Inflammatory macrophage treated with lipopolysaccharide for 1 hour (primary cell): ENCODE data around the gene MACROH2A1.

Source experiments
- DNase-seq, 2 donors: peaks; one replicate each; pipeline ENCODE4 v3.0.0-alpha.2; 2020 to 2022

The MACROH2A1 gene

DNA sequence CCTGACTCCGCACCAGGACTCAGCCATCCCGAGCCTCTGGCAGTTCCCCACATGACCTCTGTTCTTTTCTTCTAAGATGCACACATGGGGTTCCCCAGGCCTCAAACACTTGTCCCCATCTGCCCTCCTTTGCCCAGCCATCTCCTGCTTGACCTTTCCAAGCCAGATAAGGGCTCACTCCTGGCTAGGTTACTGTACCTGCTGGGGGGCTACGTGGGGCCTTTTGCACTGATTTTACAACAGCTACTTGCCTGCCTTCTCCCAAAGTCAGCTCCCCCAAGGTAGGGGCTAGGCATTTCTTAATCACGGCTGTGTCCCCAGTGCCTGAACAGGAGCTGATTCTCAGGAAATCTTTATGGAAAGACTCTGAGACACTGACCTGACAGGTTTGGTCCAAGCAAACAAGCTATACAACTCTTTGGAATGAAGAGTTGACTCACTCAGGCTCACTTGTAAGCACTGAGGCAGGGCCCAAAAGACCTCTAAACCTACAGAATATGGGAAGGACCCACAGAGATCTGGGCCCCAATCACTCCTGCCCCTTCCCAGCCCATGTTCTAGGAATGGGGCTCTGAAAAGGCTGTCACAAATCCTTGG is 2.5 kb downstream of the MACROH2A1 start:
- DNase-seq: no peak

DNA sequence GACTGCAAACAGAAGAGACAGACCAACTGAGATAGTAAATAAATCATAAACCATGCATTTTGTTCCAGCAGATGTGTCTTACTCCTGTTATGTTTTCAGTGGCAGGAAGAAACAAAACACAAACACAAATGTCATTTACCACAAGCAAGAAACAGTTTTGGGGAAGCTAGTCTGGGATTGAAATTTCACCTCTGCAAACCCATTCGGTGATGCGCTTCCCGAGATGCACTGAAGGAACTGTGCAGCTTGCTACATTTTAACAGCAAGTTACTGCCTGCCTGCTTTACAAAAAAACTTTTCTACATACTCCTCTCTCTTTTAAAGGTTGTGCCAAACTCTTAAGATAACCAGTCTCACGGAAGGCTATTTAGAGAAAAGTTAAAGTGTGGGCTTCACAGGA is 3.2 kb downstream of the MACROH2A1 start:
- DNase-seq: no peak

DNA sequence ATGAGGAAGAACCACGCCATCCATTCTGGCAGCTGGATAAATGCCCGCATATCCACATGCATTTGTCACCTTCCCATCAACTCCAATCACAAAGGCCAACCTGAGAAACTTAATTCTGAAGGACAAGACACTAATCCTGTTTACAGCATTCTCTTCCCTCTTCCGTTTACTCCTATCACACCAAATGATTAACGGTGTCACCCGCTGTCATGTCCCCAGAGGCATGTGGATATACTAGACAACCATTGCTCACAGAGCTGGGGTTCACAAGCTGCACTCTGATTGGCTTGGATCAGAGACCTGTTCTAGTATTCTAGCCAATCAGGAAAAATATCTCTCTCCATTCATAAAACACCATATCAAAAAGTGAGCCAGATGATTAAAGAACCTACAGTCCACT is 3.6 kb downstream of the MACROH2A1 start:
- no peak for DNase-seq

DNA sequence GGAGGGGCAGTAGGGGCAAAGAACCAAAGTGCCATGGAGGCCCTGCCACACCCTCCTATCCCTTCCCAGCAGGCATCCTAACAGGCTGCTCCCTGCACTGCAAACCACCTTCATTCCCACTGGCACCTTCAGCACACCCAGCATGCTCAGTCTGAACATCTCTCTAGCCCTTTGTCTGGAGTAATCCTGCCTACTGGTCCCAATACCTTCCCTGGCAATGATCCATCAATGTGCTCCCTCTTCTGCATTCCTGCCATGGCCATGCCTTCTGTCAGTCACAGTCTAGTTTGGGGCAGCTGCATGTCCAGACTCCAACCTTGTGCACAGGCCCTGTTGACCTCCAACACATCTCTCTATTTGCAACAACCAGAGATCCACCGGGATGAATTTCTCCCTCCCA is 4.9 kb downstream of the MACROH2A1 start:
- no peak for DNase-seq

DNA sequence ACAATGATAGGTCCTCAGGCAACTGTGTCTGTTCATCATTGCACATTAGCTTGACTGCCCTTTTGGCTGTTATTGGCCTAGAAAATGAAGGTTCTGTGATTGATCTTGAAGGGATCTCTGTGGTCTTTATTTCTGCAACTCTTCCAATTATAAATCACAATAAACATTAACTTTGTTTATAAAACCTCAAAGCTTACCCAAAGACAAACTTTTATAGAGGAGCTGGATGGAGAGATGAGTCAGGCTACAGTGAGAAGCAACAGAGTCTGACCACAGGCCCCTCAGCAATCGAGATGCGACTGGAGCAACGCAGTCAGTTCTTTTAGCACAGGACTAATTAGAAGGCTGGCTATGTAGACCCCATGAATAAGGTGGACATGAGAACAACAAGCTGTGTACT is 5.3 kb downstream of the MACROH2A1 start:
- no peak for DNase-seq

DNA sequence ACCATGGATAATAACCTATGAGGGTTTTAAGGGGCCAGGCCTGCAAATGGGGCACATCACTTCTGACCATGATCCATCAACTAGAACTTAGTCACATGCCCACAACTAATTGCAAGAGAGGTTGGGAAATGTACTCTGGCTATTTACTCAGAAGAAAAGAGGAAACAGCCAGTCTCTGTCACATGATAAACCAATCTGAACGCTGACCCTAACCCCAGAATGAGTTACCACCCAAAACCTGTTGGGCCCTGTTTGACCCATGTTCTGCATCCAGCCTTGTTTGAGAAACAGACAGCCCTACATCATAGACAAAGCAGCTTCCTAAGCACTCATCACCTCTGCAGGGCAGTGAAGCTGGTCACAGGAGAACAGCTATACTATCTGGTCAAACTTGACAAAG is 5.8 kb downstream of the MACROH2A1 start:
- peak; percentile 83 to 86 for DNase-seq

DNA sequence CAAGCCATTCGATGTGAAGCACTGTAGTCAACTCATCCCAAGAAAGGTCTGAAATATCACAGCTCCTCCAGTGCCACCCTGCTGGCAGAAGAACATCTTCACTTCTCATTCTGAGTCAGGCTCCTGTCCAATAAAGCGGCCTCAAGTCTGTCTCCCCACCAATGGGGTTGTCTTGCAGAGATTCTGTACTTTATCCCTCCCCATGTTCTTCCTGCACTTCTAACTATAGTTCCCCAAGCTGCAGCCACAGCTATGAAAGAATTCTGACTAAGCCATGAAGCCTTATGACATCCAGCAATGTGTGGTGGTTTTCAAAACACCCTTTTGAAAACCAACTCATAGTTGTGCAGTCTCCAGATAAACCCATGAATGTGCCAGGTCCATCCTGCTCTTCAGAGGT is 6.8 kb downstream of the MACROH2A1 start:
- peak; percentile 72 to 83 for DNase-seq

DNA sequence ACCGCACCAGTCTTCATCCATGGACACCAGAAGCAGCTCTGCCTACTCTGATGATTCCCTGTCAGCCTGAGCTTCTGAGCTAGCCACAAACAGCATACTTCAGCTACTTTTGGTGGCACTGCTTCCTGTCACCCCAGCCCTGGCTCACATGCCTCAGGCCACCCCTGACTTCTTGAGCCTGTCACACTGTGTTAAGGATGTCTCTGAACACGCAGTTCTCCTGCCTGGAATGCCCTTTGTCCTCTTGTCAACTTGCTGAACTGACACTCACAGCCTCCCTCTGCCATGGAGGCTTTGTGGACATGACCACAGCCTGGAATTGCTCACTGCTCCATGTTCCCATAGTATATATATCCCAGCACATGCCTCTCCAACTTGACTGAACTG is 7.2 kb downstream of the MACROH2A1 start:
- DNase-seq: no peak

DNA sequence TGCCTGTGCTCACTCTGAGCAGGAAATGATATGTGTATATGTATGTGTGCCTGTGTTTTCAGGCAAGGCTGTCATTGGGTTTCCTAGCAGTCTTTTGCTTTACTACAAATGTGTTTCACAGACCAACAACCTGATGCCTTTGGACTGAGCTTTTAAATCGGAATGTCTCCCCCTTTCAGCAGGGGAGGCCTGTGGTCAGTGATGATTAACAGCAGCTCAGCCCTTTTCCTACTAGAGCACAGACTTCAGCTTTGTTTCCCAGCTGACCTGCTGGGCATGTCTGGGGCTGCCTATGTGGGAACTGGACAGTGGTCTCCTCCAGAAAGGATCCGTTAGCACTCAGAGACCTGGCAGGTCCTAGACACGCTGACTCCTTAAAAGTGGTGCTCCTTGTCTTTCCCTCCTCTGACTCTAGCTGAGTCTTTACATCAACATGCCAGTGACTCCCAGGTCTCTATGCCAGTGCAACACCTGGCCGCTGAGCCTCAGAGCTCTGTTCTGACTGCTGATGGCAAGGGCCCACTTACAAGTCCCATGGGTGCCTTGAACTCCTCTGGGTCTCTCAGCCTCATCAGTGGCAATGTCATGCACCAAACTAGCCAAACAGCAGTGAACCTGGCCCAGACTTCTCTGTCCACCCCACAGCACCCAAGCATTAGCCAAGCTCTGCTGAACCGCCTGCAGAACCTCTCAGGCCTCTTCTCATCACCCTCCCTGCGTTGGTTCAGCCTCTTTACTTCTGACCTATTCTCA is 7.7 kb downstream of the MACROH2A1 start:
- DNase-seq: no peak

DNA sequence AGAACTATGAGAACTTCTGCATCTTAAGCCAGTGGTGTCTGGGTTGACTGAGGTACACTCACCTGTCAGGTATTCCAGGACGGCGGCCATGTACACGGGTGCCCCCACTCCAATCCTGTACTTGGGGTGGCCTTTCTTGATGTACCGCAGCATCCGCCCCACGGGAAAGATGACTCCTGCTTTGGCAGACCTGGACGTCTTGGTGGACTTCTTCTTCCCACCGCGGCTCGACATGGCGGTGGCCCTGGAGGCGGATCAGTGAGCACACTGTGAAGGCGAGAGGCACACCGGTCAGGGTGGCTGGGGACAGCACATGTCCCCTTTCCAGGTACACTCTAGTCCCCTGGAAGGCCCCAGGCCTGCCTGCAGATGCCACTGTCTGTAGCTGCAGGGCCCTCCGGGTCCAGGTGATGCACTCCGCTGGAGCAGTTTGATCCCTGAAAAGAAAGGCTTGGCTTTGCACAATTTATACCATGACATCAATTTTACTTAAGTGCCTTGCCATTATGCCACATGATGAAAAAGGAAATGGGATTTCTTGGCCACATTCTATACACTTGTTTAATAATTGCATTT is 10.1 kb downstream of the MACROH2A1 start:
- no peak for DNase-seq

DNA sequence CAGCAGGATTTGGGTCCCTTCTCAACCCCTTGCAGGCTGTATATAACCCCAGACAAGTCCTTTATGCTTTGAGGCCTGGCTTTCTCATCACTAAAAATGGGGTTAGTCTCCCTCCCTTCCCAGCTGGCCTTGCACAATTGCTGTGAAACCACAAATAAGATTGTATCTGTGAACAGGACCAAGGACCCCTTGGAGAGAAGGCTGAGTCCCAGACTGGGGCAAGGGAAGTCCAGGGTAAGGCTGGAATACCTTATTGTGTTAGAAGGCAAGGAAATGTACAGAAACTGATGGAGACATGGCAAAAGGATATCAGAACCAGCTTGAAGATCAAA is 11.4 kb downstream of the MACROH2A1 start:
- DNase-seq: no peak

DNA sequence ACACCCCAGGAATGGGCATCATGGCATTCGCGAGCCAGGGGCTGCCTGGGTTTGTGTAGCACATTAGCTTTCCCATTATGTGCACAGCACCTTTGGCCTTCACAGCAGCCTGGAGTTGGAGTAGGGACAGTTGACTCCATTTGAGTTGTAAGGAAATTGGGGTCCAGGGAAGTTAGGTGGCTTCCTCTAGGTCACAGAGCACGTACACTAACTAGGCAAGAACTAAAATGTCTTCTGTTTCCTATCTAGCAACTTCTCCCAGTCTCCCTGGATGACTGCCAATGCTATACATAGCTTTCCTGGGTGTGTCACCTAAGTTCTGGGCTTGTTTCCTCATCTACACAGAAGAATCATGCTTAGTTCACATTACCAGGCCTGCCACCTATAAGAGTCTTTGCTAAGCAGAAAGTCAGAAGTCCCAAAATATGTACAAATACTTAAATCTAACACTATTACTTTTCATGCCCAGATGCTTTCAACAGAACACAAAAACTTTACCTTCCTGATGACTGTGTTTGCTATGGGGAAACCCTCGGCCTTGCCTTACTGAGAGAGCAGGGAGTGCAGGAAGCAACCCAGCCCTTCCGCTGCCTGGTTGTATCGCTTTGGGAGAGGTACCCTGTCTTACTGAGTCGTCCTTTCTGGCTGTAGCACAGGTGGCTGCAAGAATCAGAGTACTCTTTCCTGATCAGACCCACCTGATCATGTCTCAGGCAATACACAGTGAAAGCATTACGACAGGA is 12.0 kb downstream of the MACROH2A1 start:
- DNase-seq: peak; percentile 78 to 82

DNA sequence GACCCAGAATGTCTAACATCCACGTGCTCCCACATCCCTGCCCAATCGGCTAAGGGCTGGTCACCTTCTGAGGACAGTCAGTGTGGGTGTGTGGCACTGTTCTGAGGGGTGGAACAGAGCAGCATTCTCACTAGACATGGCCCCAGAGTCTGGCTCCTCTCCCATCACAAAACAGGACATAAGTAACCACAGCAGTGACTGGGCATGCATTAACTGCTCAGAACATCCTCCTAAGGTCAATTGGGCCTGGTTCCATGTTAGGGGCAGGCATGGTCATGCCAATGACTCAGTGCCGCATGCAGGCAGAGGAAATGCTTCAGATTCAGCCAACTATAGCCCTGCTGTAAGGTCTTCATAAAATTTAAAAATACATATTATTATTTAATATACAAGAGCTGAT is 12.9 kb downstream of the MACROH2A1 start:
- DNase-seq: peak; percentile 42 to 61

DNA sequence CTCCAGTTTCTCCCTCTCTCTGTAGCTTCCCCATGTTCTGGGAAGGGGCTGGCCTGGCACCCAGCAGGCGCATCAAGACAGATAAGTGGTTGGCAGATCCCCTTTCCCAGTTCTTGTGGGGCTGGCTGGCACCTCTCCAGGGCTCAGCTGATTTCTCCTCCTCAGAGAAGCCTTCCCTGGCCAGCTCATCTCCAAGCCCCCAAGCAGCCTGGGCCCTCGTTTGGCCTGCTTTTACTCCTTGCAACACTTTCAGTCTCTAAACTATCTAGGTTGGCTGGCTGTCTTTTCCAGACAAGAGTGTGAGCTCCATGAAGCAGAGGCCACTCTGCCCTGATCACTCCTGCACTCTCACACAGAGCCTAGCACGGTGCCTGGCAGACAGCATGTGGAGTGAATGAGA is 13.5 kb downstream of the MACROH2A1 start:
- DNase-seq: no peak

DNA sequence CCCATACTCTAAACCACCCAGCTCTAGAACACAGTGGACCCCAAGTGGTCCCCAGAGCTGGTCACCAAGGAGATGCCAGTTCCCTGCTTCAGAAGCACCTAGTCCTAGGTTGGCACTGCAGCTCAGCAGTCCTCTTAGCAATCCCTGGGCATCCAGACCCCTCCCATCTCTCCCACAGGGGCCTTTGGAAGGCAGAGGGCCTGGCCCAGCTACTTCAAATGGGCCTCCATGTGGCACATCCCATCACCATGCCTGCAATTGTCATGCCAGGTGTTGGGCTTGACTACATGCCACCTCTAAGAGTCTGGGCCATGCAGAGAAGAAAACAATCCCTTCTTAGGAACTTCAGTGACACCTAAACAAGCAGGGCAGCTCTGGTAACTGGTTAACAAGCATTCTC is 14.1 kb downstream of the MACROH2A1 start:
- no peak for DNase-seq

DNA sequence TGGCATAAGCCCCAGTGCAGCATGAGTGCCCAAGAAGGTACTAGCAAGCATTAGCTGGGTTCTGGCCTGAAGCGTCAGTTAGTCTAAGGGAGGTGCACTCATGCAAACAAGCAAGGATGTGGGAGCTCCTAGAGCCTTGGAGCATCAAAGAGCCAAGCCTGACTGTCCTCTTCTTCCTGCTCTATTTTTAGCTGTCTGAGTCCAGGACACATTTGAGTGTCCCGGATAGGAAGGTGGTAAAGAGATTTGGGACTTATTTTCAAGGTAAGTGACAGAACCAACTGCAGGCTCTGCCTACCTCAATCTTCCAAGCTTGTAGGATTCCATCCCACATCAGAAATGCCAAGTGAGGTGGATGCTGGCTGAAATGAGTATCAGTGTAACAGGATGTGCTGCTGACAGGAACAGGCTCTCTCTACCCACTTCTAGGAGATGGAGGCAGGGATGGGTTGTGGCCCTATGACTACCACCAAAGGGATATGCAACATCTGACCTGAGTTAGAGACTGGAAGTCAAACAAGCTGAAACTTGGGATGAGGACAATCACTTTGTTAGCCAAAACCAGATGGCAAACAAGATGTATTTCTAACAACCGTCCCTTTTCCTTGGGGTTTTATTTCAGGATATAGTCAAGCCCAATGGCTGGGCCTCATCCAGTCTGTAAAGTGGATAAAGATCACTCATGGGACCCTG is 15.1 kb downstream of the MACROH2A1 start:
- DNase-seq: no peak

DNA sequence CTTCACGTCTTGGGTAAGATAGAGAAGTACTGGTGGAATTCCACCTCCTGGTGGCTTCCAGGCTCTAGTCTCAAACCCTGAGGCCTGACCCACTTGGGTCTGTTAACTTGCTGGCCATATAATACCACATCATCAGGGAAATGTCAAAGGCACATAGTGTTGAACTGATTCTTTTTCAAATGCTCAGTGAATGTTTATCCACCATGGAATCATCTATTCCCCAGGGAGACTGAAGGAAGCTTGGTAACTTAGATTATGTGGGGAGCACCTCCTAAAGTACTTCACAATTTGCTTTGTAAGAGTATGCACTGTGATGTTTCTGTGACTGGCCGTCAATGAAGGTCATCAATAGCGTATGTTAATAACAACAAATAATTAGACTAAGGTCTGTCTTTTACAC is 16.1 kb downstream of the MACROH2A1 start:
- no peak for DNase-seq

DNA sequence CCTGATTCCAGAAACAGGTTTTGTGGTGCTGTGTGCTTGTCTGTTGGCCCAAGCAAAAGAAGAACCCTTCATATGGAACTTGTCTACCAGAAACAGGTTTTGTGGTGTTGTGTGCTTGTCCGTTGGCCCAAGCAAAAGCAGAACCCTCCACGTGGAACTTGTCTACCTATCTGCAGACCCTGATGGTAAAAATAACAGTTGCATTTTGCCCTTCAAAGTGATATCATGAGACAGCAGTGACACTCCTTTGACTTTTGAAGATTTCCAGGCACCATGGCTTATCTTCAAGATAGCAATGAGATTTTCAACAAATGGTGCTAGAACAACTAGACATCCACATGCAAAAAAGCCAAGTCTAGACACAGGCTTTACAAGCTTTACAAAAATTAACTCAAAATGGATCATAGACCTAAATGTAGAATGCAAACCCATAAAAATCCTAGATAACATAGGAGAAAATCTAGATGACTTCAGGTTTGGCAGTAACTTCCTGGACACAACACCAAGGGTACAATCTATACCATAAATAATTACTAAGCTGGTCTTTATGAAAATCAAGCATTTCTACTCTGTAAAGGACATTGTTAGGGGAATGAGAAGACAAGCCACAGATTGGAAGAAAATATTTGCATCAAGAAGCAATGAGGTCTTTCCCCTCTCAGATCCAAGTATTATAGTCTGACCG is 16.8 kb downstream of the MACROH2A1 start:
- DNase-seq: no peak

DNA sequence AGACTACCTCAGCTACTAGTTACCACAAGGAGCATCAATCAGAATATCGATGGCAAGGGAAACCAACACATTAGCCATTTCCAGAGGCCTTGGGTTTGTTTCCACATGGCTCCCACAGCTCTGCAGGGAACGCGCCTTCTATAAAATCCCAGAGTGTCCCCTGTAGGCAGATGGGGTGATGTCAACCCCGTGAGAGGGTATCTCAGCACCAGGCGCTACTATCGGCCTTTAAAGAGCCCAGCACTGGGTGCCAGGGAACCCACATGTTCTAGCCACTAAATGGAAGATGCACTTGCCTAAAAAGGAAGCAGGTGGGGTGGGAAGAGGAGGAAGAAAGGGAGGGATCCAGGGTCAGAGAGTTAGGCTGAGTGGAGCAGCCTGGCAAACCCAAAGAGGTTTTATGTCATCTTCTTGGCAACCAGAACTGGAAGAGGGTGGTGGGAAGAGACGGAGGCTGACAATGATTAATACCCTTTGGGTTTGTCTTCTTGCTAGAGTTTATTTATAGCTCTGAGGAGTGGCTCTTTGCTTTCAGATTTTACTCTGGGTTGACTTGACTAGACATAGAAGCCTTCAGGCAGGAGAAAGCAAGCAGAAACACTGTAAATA is 19.9 kb downstream of the MACROH2A1 start:
- peak in 1 of 2 donors; percentile 49 for DNase-seq

DNA sequence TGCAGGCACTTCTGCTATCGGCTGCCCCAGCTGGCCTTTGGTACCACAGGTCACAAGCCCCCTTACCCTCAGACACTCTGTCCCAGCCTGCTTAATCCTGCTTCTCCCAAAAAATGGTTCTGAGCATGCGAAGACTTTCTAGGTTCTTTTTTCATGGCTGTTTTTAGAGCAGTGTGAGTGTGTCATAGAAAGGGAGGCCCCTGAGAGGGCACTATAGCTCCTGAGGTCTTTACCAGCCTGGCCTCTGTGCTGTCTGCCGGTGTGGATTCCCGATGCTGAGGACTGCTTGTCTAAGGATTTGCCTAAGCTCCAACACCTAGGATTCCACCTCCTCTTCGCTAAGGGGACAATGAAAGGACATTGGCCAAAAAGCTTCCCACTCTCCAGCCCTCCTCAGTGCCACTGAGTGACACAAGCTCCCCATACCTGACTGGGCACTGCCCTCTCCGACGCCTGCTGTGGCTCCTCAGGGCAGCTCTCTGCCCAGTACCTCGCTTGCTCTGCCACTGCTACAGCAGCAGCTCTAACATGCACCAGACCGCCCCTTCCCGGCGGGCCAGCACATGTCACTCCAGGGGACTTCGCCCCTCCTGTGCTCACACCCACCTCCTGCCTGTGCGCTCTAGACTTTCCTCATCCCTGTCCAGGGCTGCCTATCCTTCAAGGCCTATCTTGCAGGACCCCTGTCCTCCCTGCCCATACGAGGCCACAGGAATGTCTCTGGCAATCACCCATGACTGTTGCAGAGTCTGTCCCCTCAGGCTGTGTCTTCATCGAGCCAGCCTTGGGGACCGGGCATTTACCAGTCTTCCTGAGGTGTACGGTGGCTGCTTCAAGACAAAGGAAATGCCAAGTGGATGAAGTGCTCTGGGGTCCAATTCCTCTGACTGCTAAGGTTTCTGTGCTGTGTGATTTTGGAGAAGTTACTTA is 21.0 kb downstream of the MACROH2A1 start:
- no peak for DNase-seq
